ENCODE measurements around the gene GATAD2B.

GATAD2B gene

GRCh38 chr1:153944005-153944826 is 21.4 kb upstream of the GATAD2B start:
- no peak overlapping the region for H2AFZ ChIP-seq (ENCODE audit: low read depth)
- no peak overlapping the region for H3K9ac ChIP-seq
- H3K4me2 ChIP-seq, result peak overlapping the region; percentile 87; the same call in 1 of the 2 replicates
- H3K27ac ChIP-seq, result no peak overlapping the region
- no peak overlapping the region for H3K4me3 ChIP-seq (IDR thresholded peaks at IDR 0.05; ENCODE audit: insufficient read depth, low read depth, low read length)
- TF ChIP-seq CTCF (conservative IDR thresholded peaks at IDR 0.05; ENCODE audit: low read depth, low read length), result no peak
- H3K27me3 ChIP-seq (ENCODE audit: insufficient read depth, low read depth), result no peaks in the 10 kb centered on the region
- H3K4me1 ChIP-seq (ENCODE audit: low read depth, poor library complexity, severe bottlenecking), result peaks cover 16% of the 10 kb centered on the region
- H4K20me1 ChIP-seq (ENCODE audit: insufficient read depth), result no peaks in the 10 kb centered on the region
- peaks cover 21% of the 10 kb centered on the region; the same call in 1 of the 2 replicates for H3K79me2 ChIP-seq (ENCODE audit: insufficient read depth, low read depth)
- no peaks in the 10 kb centered on the region for H3K36me3 ChIP-seq (ENCODE audit: insufficient read depth)

GRCh38 chr1:153942766-153943549 is 20.2 kb upstream of the GATAD2B start:
- H4K20me1 ChIP-seq (ENCODE audit: insufficient read depth), result no peaks in the 10 kb centered on the region
- H2AFZ ChIP-seq (ENCODE audit: low read depth), result no peak overlapping the region
- H3K9ac ChIP-seq, result no peak overlapping the region
- H3K36me3 ChIP-seq (ENCODE audit: insufficient read depth), result no peaks in the 10 kb centered on the region
- no peak overlapping the region for H3K4me3 ChIP-seq (IDR thresholded peaks at IDR 0.05; ENCODE audit: insufficient read depth, low read depth, low read length)
- TF ChIP-seq CTCF (conservative IDR thresholded peaks at IDR 0.05; ENCODE audit: low read depth, low read length), result no peak
- H3K4me2 ChIP-seq, result no peak overlapping the region
- H3K27ac ChIP-seq, result no peak overlapping the region
- H3K27me3 ChIP-seq (ENCODE audit: insufficient read depth, low read depth), result no peaks in the 10 kb centered on the region
- H3K79me2 ChIP-seq (ENCODE audit: insufficient read depth, low read depth), result peaks cover 21% of the 10 kb centered on the region; the same call in 1 of the 2 replicates
- peaks cover 16% of the 10 kb centered on the region for H3K4me1 ChIP-seq (ENCODE audit: low read depth, poor library complexity, severe bottlenecking)

- H3K4me2 ChIP-seq, result no peak overlapping the region
- H3K9ac ChIP-seq, result no peak overlapping the region
- H3K4me1 ChIP-seq (ENCODE audit: low read depth, poor library complexity, severe bottlenecking), result peaks cover 16% of the 10 kb centered on the region
- no peak overlapping the region for H3K4me3 ChIP-seq (IDR thresholded peaks at IDR 0.05; ENCODE audit: insufficient read depth, low read depth, low read length)
- no peaks in the 10 kb centered on the region for H3K27me3 ChIP-seq (ENCODE audit: insufficient read depth, low read depth)
- no peaks in the 10 kb centered on the region for H4K20me1 ChIP-seq (ENCODE audit: insufficient read depth)
- H3K27ac ChIP-seq, result no peak overlapping the region
- no peak overlapping the region for H2AFZ ChIP-seq (ENCODE audit: low read depth)
- no peak for TF ChIP-seq CTCF (conservative IDR thresholded peaks at IDR 0.05; ENCODE audit: low read depth, low read length)
- peaks cover 21% of the 10 kb centered on the region; the same call in 1 of the 2 replicates for H3K79me2 ChIP-seq (ENCODE audit: insufficient read depth, low read depth)
- no peaks in the 10 kb centered on the region for H3K36me3 ChIP-seq (ENCODE audit: insufficient read depth)
Observed at GRCh38 chr1:153941826-153942725, 19.3 kb upstream of the GATAD2B start.

GRCh38 chr1:153940756-153941155 is 18.0 kb upstream of the GATAD2B start:
- Histone ChIP-seq H3K36me3 (ENCODE audit: insufficient read depth) (no peaks in the 10 kb centered on the region), H3K9ac (no peak overlapping the region)

More at GRCh38 chr1:153940756-153941155, 18.0 kb upstream of the GATAD2B start:
- no peak overlapping the region for H3K4me3 ChIP-seq (IDR thresholded peaks at IDR 0.05; ENCODE audit: insufficient read depth, low read depth, low read length)
- no peak overlapping the region for H2AFZ ChIP-seq (ENCODE audit: low read depth)
- peaks cover 19% of the 10 kb centered on the region; the same call in 1 of the 2 replicates for H3K79me2 ChIP-seq (ENCODE audit: insufficient read depth, low read depth)
- no peak for TF ChIP-seq CTCF (conservative IDR thresholded peaks at IDR 0.05; ENCODE audit: low read depth, low read length)
- H3K27me3 ChIP-seq (ENCODE audit: insufficient read depth, low read depth), result no peaks in the 10 kb centered on the region
- H4K20me1 ChIP-seq (ENCODE audit: insufficient read depth), result no peaks in the 10 kb centered on the region
- H3K4me2 ChIP-seq, result no peak overlapping the region
- H3K27ac ChIP-seq, result no peak overlapping the region
- peaks cover 11% of the 10 kb centered on the region for H3K4me1 ChIP-seq (ENCODE audit: low read depth, poor library complexity, severe bottlenecking)
